Effector memory CD4-positive, alpha-beta T cell (primary cell): ENCODE results near the gene SPEM1.

Experiments used
- DNase-seq, 3 donors: peaks; one replicate each; pipeline ENCODE4 v3.0.0-alpha.2; 2020
- H3K27ac ChIP-seq: 2 replicates; pipeline ENCODE4 v1.7.0; 2013; ENCODE audit warnings: mild to moderate bottlenecking, low read length, moderate library complexity; ENCODE audit not compliant: insufficient read depth, poor library complexity, severe bottlenecking
- H3K27me3 ChIP-seq: replicated peaks from 2 replicates; pipeline ENCODE4 v1.7.0; 2013; ENCODE audit warnings: mild to moderate bottlenecking, low read length; ENCODE audit not compliant: insufficient read depth, control insufficient read depth, poor library complexity, severe bottlenecking
- H3K36me3 ChIP-seq: 2 replicates; pipeline ENCODE4 v1.7.0; 2013; ENCODE audit warnings: mild to moderate bottlenecking, low read length, moderate library complexity; ENCODE audit not compliant: control insufficient read depth, insufficient read depth
- H3K4me1 ChIP-seq: 2 replicates; pipeline ENCODE4 v1.7.0; 2013; ENCODE audit warnings: low read length, mild to moderate bottlenecking; ENCODE audit not compliant: control insufficient read depth, insufficient read depth, poor library complexity, severe bottlenecking
- H3K4me3 ChIP-seq: 2 replicates; pipeline ENCODE4 v1.7.0; 2013; ENCODE audit warnings: low read length, low read depth, mild to moderate bottlenecking; ENCODE audit not compliant: insufficient read depth, poor library complexity, severe bottlenecking
- H3K9me3 ChIP-seq: 2 replicates; pipeline ENCODE4 v1.7.0; 2013; ENCODE audit warnings: mild to moderate bottlenecking, low read length, moderate library complexity; ENCODE audit not compliant: control insufficient read depth
- total RNA-seq, 3 donors: gene quantifications; one replicate each; lab custom pipeline; 2026; lab: John Stamatoyannopoulos, UW

Gene SPEM1, protein sequence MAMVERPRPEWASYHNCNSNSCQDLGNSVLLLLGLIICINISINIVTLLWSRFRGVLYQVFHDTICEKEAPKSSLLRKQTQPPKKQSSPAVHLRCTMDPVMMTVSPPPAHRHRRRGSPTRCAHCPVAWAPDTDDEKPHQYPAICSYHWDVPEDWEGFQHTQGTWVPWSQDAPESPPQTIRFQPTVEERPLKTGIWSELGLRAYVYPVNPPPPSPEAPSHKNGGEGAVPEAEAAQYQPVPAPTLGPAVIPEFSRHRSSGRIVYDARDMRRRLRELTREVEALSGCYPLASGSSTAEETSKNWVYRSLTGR
- 0 reads per million in 3 donors for total RNA-seq

- no peaks in the 10 kb centered on the region for H3K27me3 ChIP-seq
- no peaks in the 10 kb centered on the region for H3K4me1 ChIP-seq
- H3K36me3 ChIP-seq, result no peaks in the 10 kb centered on the region
- H3K27ac ChIP-seq, result no peak within 1 kb of the TSS
- H3K9me3 ChIP-seq, result no peaks in the 10 kb centered on the region
- H3K4me3 ChIP-seq, result no peak within 1 kb of the TSS
- no peak for DNase-seq
These were observed at the start of gene SPEM1 for GRCh38 chr17:7419819-7420610. Gene SPEM1 (plus strand): TSS chr17:7420324. CDS start chr17:7420385, 61 bp downstream.

DNA sequence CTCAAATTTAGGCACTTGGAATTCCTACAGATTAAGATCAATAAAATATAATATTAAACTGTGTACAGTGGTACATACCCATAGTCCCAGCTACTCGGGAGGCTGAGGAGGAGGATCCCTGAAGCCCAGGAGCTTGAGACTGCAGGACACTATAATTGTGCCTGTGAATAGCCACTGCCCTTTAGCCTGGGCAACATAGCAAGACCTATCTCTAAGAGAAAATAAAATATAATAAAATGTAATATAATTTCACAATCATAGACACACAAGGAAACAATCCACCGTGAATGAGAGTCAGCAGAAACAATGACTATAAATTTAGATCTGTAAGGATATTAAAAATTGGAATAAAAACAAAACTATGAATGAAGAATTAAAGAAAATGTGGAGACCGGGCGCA, 49.3 kb upstream of the SPEM1 start:
- Histone ChIP-seq H3K4me3 (no peak overlapping the region), H3K27me3 (no peaks in the 10 kb centered on the region), H3K36me3 (no peaks in the 10 kb centered on the region), H3K27ac (no peak overlapping the region), H3K9me3 (no peaks in the 10 kb centered on the region), H3K4me1 (no peaks in the 10 kb centered on the region)
- no peak for DNase-seq

DNA sequence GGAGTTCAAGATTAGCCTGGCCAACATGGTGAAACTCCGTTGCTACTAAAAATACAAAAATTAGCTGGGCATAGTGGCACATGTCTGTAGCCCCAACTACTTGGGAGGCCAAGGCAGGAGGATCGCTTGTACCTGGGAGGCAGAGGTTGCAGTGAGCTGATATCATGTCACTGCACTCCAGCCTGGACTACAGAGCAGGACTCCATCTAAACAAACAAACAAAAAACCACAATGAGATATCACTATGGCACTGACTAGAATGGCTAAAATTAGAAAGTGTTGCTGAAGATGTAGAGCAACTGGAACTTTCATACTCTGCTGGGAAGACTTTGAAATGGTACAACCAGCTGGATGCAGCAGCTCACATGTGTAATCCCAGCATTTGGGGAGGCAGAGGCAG, 45.8 kb upstream of the SPEM1 start:
- Histone ChIP-seq H3K27ac (no peak overlapping the region), H3K4me1 (no peaks in the 10 kb centered on the region), H3K36me3 (no peaks in the 10 kb centered on the region)

DNA sequence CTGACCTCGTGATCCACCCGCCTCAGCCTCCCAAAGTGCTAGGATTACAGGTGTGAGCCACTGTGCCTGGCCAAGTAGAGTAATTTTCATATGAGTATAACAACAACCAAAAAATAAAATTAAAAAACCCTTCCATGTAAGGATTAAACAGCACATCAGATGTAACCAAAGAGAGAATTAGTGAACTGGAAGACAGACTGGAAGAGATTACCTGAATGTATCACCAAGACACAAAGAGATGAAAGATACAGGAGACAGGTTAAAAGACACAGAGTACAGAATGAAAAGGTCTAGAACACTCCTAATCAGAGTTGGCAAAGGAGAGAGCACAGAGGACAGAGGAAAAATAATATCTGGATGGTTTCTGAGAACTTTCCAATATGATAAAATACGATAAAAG, 41.0 kb upstream of the SPEM1 start:
- peaks cover 10% of the 10 kb centered on the region for H3K27me3 ChIP-seq
- DNase-seq, result no peak
- peaks cover 8% of the 10 kb centered on the region for H3K4me1 ChIP-seq
- H3K27ac ChIP-seq, result no peak overlapping the region
- H3K9me3 ChIP-seq, result no peaks in the 10 kb centered on the region
- H3K36me3 ChIP-seq, result no peaks in the 10 kb centered on the region
- no peak overlapping the region for H3K4me3 ChIP-seq

More for the DNA sequence above, 45.8 kb upstream of the SPEM1 start:
- H3K4me3 ChIP-seq, result no peak overlapping the region
- no peak for DNase-seq
- no peaks in the 10 kb centered on the region for H3K9me3 ChIP-seq
- no peaks in the 10 kb centered on the region for H3K27me3 ChIP-seq

GRCh38 chr17:7380321-7380720, 39.8 kb upstream of the SPEM1 start:
- Histone ChIP-seq H3K36me3 (no peaks in the 10 kb centered on the region), H3K27ac (no peak overlapping the region), H3K4me1 (peaks cover 15% of the 10 kb centered on the region), H3K9me3 (no peaks in the 10 kb centered on the region), H3K4me3 (no peak overlapping the region), H3K27me3 (peaks cover 10% of the 10 kb centered on the region)
- DNase-seq, result no peak

GRCh38 chr17:7380855-7381683, 39.1 kb upstream of the SPEM1 start, which contains the start of gene TNK1:
Gene TNK1 (plus strand): TSS chr17:7381089. CDS start chr17:7382927, 1,838 bp downstream.
- peaks cover 15% of the 10 kb centered on the region for H3K4me1 ChIP-seq
- DNase-seq, result no peak
- peaks cover 10% of the 10 kb centered on the region for H3K27me3 ChIP-seq
- no peak within 1 kb of the TSS for H3K27ac ChIP-seq
- H3K9me3 ChIP-seq, result no peaks in the 10 kb centered on the region
- no peak within 1 kb of the TSS for H3K4me3 ChIP-seq
- H3K36me3 ChIP-seq, result no peaks in the 10 kb centered on the region

DNA sequence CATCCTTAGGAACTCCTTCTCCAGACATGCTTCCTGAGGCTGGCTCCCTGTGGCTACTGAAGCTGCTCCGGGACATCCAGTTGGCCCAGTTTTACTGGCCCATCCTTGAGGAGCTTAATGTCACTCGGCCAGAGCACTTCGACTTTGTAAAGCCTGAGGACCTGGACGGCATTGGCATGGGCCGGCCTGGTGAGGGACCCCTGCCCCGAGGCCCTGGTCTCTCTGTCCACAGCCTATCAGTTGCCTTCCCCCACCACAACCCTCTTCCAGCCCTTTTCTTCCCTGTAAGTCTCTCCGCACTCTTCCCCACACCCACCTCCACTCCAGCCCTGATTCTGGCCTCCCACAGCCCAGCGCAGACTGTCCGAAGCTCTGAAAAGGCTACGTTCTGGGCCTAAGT, 37.2 kb upstream of the SPEM1 start:
- Histone ChIP-seq H3K27me3 (peaks cover 10% of the 10 kb centered on the region), H3K27ac (no peak overlapping the region), H3K4me3 (no peak overlapping the region), H3K9me3 (no peaks in the 10 kb centered on the region), H3K36me3 (peaks cover 6% of the 10 kb centered on the region), H3K4me1 (peaks cover 15% of the 10 kb centered on the region)
- DNase-seq, result no peak

DNA sequence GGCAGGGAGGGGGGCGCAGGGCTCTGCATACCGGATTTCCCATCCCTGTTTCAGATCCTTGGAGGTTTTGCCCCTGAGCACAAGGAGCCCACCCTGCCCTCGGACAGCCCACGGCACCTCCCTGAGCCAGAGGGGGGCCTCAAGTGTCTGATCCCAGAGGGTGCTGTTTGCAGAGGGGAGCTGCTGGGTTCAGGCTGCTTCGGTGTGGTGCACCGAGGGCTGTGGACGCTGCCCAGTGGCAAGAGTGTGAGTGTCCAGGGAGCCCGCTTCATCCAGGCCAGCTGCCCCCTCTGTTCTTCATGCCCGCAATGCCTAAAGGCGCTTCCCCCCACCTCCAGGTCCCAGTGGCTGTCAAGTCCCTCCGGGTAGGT, 36.8 kb upstream of the SPEM1 start:
- H3K4me3 ChIP-seq, result peak overlapping the region; percentile 64

GRCh38 chr17:7383742-7384488, 36.2 kb upstream of the SPEM1 start:
- Histone ChIP-seq H3K27ac (peak overlapping the region; percentile 84), H3K4me3 (peak overlapping the region; percentile 64), H3K36me3 (peaks cover 13% of the 10 kb centered on the region), H3K27me3 (peaks cover 10% of the 10 kb centered on the region), H3K4me1 (peaks cover 15% of the 10 kb centered on the region), H3K9me3 (no peaks in the 10 kb centered on the region)
- DNase-seq, result peak; percentile 63 to 75 (median 72)

More for the DNA sequence above, 36.8 kb upstream of the SPEM1 start:
- Histone ChIP-seq H3K36me3 (peaks cover 7% of the 10 kb centered on the region), H3K27ac (peak overlapping the region; percentile 84), H3K27me3 (peaks cover 10% of the 10 kb centered on the region), H3K4me1 (peaks cover 15% of the 10 kb centered on the region), H3K9me3 (no peaks in the 10 kb centered on the region)
- DNase-seq, result no peak
